SH-SY5Y (cell line): ENCODE measurements around the gene IL19.

Experiments
- GATA2 ChIP-seq: IDR thresholded peaks from 2 replicates; pipeline ENCODE4 v1.6.1; 2011; ENCODE audit warnings: mild to moderate bottlenecking, low read depth, low read length
- GATA3 ChIP-seq: IDR thresholded peaks from 2 replicates; pipeline ENCODE4 v1.6.1; 2011; ENCODE audit warnings: low read depth, mild to moderate bottlenecking, low read length, moderate library complexity

DNA sequence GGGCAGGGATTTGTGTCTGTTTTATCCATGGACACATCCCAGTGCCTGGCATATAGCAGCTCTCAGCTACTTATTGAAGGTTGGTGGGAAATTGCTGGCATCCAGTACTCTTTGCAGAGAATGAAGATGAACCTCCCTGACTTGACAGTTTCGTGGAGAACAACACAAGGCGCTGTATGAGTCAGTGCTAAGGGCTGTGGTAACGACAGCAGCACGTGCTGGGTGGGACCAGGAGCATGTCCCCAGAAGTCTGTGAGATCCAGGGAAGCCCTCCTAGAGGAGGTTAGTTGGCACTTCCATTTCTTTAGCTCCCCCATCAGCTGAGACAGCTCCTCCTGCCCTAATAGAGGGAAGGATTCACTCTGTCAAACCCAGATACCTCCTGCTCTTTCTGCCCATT is 25.9 kb upstream of the IL19 start:
- no peak for TF ChIP-seq GATA2
- TF ChIP-seq GATA3, result no peak
